DOHH2 (cell line): ENCODE measurements around the gene NAA10.

Experiments
- EZH2phosphoT487 ChIP-seq: fragments of 200-600 bp; sonication (generic); IDR thresholded peaks from 2 replicates; pipeline ENCODE4 v1.6.1; 2017; ENCODE audit warnings: borderline replicate concordance, mild to moderate bottlenecking, antibody characterized with exemption, low read length, moderate library complexity, mixed read lengths
- TF ChIP-seq, protein P1 (sequence below): fragments of 200-600 bp; sonication (generic); IDR thresholded peaks from one replicate; pipeline ENCODE4 v1.5.1; 2014; ENCODE audit warnings: antibody characterized with exemption, mild to moderate bottlenecking, low read depth, low read length; ENCODE audit not compliant: poor library complexity, severe bottlenecking

DNA sequence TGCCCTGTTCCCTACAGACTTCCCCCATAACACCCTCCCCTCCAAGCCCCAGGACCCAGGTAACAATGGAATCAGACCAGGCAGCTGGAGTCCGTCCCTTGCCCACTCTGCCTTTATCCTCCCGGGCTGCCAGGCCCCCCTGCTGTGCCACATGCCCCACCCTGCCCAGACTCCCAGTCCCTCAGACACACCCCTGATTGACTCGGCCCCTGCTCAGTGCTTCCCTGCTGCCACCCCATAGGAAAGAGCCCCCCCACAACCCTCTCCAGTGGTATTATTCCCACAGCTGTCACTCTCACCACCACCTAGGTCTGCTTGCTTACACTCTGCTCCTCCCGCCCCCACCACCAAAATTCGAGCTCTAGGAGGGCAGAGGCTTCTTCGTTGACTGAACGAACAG is 4.7 kb upstream of the NAA10 start:
- TF ChIP-seq, protein P1, sequence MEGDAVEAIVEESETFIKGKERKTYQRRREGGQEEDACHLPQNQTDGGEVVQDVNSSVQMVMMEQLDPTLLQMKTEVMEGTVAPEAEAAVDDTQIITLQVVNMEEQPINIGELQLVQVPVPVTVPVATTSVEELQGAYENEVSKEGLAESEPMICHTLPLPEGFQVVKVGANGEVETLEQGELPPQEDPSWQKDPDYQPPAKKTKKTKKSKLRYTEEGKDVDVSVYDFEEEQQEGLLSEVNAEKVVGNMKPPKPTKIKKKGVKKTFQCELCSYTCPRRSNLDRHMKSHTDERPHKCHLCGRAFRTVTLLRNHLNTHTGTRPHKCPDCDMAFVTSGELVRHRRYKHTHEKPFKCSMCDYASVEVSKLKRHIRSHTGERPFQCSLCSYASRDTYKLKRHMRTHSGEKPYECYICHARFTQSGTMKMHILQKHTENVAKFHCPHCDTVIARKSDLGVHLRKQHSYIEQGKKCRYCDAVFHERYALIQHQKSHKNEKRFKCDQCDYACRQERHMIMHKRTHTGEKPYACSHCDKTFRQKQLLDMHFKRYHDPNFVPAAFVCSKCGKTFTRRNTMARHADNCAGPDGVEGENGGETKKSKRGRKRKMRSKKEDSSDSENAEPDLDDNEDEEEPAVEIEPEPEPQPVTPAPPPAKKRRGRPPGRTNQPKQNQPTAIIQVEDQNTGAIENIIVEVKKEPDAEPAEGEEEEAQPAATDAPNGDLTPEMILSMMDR, result no peak
- no peak for TF ChIP-seq EZH2phosphoT487
